ENCODE results near the gene KRTAP9-1. TPM values are rescaled to one million over a fixed set of nuclear protein-coding genes. Genes with fewer than 3 reads are reported as not detected.
"Not testable (repeated sequence)": the region's sequence is repeated elsewhere in the genome, so short reads cannot be mapped to it uniquely, and the experiment has no call there.

Gene KRTAP9-1
- total RNA-seq, 2 experiments from 2014 or later = not detected

DNA sequence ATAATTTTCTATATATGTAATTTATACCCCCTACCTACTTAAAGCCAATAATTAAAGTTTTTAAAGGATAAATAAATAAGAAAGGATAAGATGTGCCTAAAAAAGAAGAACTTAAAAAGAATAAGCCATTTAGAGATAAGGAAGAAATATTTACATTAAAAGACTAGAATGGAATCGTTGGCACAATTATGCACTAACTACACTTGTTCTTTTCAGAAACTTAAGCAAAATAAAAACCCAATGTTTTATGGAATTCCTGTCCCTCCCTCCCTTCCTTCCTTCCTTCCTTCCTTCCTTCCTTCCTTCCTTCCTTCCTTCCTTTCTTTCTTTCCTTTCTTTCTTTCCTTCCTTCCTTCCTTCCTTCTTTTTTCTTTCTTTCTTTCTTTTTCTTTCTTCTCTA, 44.8 kb upstream of the KRTAP9-1 start:
- Histone ChIP-seq H2AFZ (ENCODE audit: low read length) (no peak overlapping the region), H3K36me3 (ENCODE audit: insufficient read depth, low read length) (no peaks in the 10 kb centered on the region), H3K4me2 (ENCODE audit: low read length) (no peak overlapping the region), H3K4me3 (ENCODE audit: low read depth, low read length, poor library complexity, severe bottlenecking) (no peak overlapping the region), H3K79me2 (ENCODE audit: insufficient read depth, low read depth, low read length) (no peaks in the 10 kb centered on the region), H4K20me1 (ENCODE audit: insufficient read depth, low read length) (no peaks in the 10 kb centered on the region), H3K9me2 (ENCODE audit: insufficient read depth, low read length) (no peaks in the 10 kb centered on the region), H3K27ac (ENCODE audit: low read depth, low read length, poor library complexity, severe bottlenecking) (no peak overlapping the region), H3K4me1 (ENCODE audit: insufficient read depth, low read length, poor library complexity, severe bottlenecking) (no peaks in the 10 kb centered on the region), H3K9me3 (ENCODE audit: low read length) (peaks cover 7% of the 10 kb centered on the region; the same call in 1 of the 2 replicates)
- intact Hi-C loops (cut with micrococcal nuclease; ENCODE audit: unreplicated experiment) = no loop called here
- no peak for TF ChIP-seq CTCF (conservative IDR thresholded peaks at IDR 0.05; ENCODE audit: low read length)
- no peak for TF ChIP-seq EZH2phosphoT487 (IDR thresholded peaks at IDR 0.05; ENCODE audit: borderline replicate concordance, low read depth, low read length)
- no peak for DNase-seq (ENCODE audit: low spot score)
- BruUV-seq (replicated peaks) = no TSS peak
- ChIA-PET CTCF (ENCODE audit: unreplicated experiment) (no interaction called here), POLR2A (no interaction called here)

GRCh38 chr17:41145261-41145660, 44.4 kb upstream of the KRTAP9-1 start:
- Histone ChIP-seq H3K9me3 (ENCODE audit: low read length) (peaks cover 7% of the 10 kb centered on the region; the same call in 1 of the 2 replicates), H3K4me1 (ENCODE audit: insufficient read depth, low read length, poor library complexity, severe bottlenecking) (no peaks in the 10 kb centered on the region), H3K4me3 (ENCODE audit: low read depth, low read length, poor library complexity, severe bottlenecking) (no peak overlapping the region), H4K20me1 (ENCODE audit: insufficient read depth, low read length) (no peaks in the 10 kb centered on the region), H3K79me2 (ENCODE audit: insufficient read depth, low read depth, low read length) (no peaks in the 10 kb centered on the region), H3K4me2 (ENCODE audit: low read length) (no peak overlapping the region), H3K9me2 (ENCODE audit: insufficient read depth, low read length) (no peaks in the 10 kb centered on the region), H3K36me3 (ENCODE audit: insufficient read depth, low read length) (no peaks in the 10 kb centered on the region), H2AFZ (ENCODE audit: low read length) (no peak overlapping the region), H3K27ac (ENCODE audit: low read depth, low read length, poor library complexity, severe bottlenecking) (no peak overlapping the region)
- TF ChIP-seq CTCF (conservative IDR thresholded peaks at IDR 0.05; ENCODE audit: low read length) (no peak), EZH2phosphoT487 (IDR thresholded peaks at IDR 0.05; ENCODE audit: borderline replicate concordance, low read depth, low read length) (no peak)
- ChIA-PET CTCF (ENCODE audit: unreplicated experiment) (no interaction called here), POLR2A (no interaction called here)
- intact Hi-C loops (cut with micrococcal nuclease; ENCODE audit: unreplicated experiment) = no loop called here
- no peak for DNase-seq (ENCODE audit: low spot score)
- no TSS peak for BruUV-seq (replicated peaks)

GRCh38 chr17:41147531-41148204, 42.0 kb upstream of the KRTAP9-1 start:
- Histone ChIP-seq H4K20me1 (ENCODE audit: insufficient read depth, low read length) (no peaks in the 10 kb centered on the region), H3K9me2 (ENCODE audit: insufficient read depth, low read length) (no peaks in the 10 kb centered on the region), H3K4me1 (ENCODE audit: insufficient read depth, low read length, poor library complexity, severe bottlenecking) (no peaks in the 10 kb centered on the region), H3K27ac (ENCODE audit: low read depth, low read length, poor library complexity, severe bottlenecking) (no peak overlapping the region), H3K9me3 (ENCODE audit: low read length) (no peaks in the 10 kb centered on the region; the same call in 1 of the 2 replicates), H3K36me3 (ENCODE audit: insufficient read depth, low read length) (no peaks in the 10 kb centered on the region), H3K79me2 (ENCODE audit: insufficient read depth, low read depth, low read length) (no peaks in the 10 kb centered on the region), H3K4me2 (ENCODE audit: low read length) (no peak overlapping the region), H3K4me3 (ENCODE audit: low read depth, low read length, poor library complexity, severe bottlenecking) (no peak overlapping the region), H2AFZ (ENCODE audit: low read length) (no peak overlapping the region)
- intact Hi-C loops (cut with micrococcal nuclease; ENCODE audit: unreplicated experiment) = no loop called here
- TF ChIP-seq CTCF (conservative IDR thresholded peaks at IDR 0.05; ENCODE audit: low read length) (no peak), EZH2phosphoT487 (IDR thresholded peaks at IDR 0.05; ENCODE audit: borderline replicate concordance, low read depth, low read length) (no peak)
- DNase-seq (ENCODE audit: low spot score) = no peak
- ChIA-PET CTCF (ENCODE audit: unreplicated experiment) (no interaction called here), POLR2A (interaction anchor here (0.7 kb wide), 1 partner anchor 394 kb away, joined by 3 read pairs; no protein-coding TSS in a partner anchor)
- BruUV-seq (replicated peaks) = no TSS peak

DNA sequence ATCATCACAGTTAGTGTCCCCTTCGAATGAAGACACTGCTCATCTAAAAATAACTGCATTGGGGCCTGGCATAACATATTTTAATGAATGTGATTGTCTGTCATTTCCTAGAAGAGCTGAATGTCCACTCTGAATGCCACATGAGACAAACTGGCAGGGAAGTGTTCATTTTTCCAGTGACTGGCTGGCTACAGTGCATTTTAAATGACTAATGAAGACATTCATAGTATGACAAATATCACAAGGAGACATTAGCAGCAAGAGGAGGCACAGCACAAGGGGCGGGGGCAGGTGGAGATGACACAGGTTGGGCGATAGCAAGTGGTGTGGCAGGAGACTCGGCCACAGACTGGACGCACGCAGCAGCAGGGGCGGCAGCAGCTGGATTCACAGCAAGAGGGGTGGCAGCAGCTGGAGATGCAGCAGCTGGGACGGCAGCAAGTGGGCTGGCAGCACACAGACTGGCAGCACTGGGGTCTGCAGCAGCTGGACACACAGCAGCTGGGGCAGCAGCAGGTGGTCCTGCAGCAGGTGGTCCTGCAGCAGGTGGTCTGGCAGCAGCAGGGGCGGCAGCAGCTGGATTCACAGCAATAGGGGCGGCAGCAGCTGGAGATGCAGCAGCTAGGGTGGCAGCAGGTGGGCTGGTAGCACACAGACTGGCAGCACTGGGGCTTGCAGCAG, 40.6 kb upstream of the KRTAP9-1 start:
- H3K36me3 ChIP-seq (ENCODE audit: insufficient read depth, low read length); BruUV-seq (replicated peaks); H3K9me2 ChIP-seq (ENCODE audit: insufficient read depth, low read length); CTCF ChIA-PET (ENCODE audit: unreplicated experiment); H2AFZ ChIP-seq (ENCODE audit: low read length); H3K9me3 ChIP-seq (ENCODE audit: low read length); H3K4me1 ChIP-seq (ENCODE audit: insufficient read depth, low read length, poor library complexity, severe bottlenecking); H3K79me2 ChIP-seq (ENCODE audit: insufficient read depth, low read depth, low read length); DNase-seq (ENCODE audit: low spot score); H3K4me3 ChIP-seq (ENCODE audit: low read depth, low read length, poor library complexity, severe bottlenecking); H3K4me2 ChIP-seq (ENCODE audit: low read length); H4K20me1 ChIP-seq (ENCODE audit: insufficient read depth, low read length); POLR2A ChIA-PET; H3K27ac ChIP-seq (ENCODE audit: low read depth, low read length, poor library complexity, severe bottlenecking); intact Hi-C loops (cut with micrococcal nuclease; ENCODE audit: unreplicated experiment): not testable (repeated sequence)
